ENCODE measurements around the gene CEBPZOS. TPM values are rescaled to one million over a fixed set of nuclear protein-coding genes. Genes with fewer than 3 reads are reported as not detected.

The CEBPZOS gene
- total and polyA plus RNA-seq, 2 of the 4 experiments (the other 2 are of a cell fraction): 16.8 to 31.5 TPM

DNA sequence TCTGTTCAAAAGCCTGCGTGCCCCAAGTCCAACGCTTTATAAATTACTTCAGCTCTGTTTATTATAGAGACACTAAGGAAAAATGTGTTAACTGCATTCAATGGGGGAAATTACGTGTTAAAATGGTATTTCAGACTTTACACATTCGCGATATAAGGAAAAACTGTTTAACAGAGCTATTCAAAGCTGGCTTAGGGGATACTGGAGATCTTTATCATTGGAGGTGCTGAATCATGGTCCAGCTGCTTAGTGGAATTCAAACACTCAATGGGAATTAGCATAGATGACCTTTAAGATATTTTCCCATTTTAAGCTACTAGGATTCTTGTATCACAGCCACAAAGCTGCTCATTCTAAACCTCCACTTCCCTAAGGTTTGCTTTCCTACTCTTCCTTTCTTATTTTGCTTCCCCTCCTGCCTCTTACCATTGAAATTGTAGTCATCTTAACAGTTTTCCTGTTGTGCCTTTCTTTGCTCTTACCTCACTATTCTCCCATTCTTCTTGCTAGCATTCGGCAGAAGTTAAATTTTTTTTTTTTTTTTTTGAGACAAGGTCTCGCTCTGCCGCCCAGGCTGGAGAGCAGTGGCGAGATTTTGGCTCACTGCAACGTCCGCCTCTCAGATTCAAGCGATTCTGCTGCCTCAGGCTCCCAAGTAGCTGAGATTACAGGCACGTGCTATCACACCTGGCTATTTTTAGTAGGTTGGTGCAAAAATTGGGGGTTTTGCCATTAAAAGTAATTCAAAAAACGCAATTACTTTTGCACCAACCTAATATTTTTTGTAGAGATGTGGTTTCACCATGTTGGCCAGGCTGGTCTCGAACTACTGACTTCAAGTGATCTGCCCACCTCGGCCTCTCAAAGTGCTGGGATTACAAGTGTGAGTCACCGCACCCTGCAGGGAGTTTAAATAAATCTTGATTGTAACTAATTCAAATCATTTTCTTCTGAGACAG lies 14.3 kb upstream of the CEBPZOS start:
- H2BK15ac ChIP-seq (ENCODE audit: low read depth, low read length): no peak overlapping the region
- no peak overlapping the region for H2BK20ac ChIP-seq (ENCODE audit: low read depth, low read length)
- no peak overlapping the region for H3K56ac ChIP-seq (ENCODE audit: extremely low read depth, insufficient read depth, low read length)
- H3K79me1 ChIP-seq (ENCODE audit: low read depth in 1 of 2, low read length in 2 of 2): no peaks in the 10 kb centered on the region
- H3K4me2 ChIP-seq (ENCODE audit: low read depth, low read length): peak overlapping the region; percentile 64; the same call in 1 of the 2 replicates
- no peak overlapping the region for H2AFZ ChIP-seq (replicated peaks; ENCODE audit: low read length, poor library complexity)
- no TSS peak for BruUV-seq (replicated peaks)
- H3K4ac ChIP-seq (ENCODE audit: low read depth, low read length): no peak overlapping the region
- peak overlapping the region; percentile 74 for H2BK5ac ChIP-seq (ENCODE audit: low read depth, low read length, poor library complexity, severe bottlenecking)
- ATAC-seq (ENCODE audit: low read depth) (peak; percentile 90), DNase-seq (peak; percentile 66)
- CTCF ChIA-PET: interaction anchor here (1.2 kb wide), 1 partner anchor 13 kb away, joined by 5 read pairs; no protein-coding TSS in a partner anchor
- dilution Hi-C loops (cut with HindIII; ENCODE audit: low sequenced_read_pairs, unreplicated experiment): no loop called here
- no peak overlapping the region for H2AK9ac ChIP-seq (replicated peaks; ENCODE audit: low read depth, low read length, poor library complexity)
- intact Hi-C loops (cut with micrococcal nuclease): no loop called here
- no peaks in the 10 kb centered on the region; the same call in 1 of the 2 replicates for H3K27me3 ChIP-seq (ENCODE audit: control insufficient read depth, insufficient read depth, low read length)
- no peak overlapping the region for H2BK120ac ChIP-seq (ENCODE audit: low read depth, low read length)
- TF ChIP-seq MXI1 (IDR thresholded peaks at IDR 0.05; ENCODE audit: borderline replicate concordance, low read depth, low read length) (no peak), RFX5 (IDR thresholded peaks at IDR 0.05; ENCODE audit: low read depth, low read length) (no peak), FOS (IDR thresholded peaks at IDR 0.05; ENCODE audit: low read depth, low read length) (no peak), POLR2A (IDR thresholded peaks at IDR 0.05; ENCODE audit: low read depth, low read length) (no peak), NFE2L2 (IDR thresholded peaks at IDR 0.05; ENCODE audit: low read depth, low read length) (peak; percentile 67; the same call in 1 of the 2 replicates), BHLHE40 (IDR thresholded peaks at IDR 0.05; ENCODE audit: low read depth, low read length) (no peak), SMC3 (IDR thresholded peaks at IDR 0.05; ENCODE audit: low read depth, low read length) (no peak)
- POLR2A ChIA-PET (ENCODE audit: unreplicated experiment): interaction anchor here (0.7 kb wide), 1 partner anchor 138 kb away, joined by 10 read pairs; no protein-coding TSS in a partner anchor
- no peaks in the 10 kb centered on the region for H3K9me3 ChIP-seq (ENCODE audit: control insufficient read depth, insufficient read depth, low read length)
- no peak overlapping the region for H2AK5ac ChIP-seq (ENCODE audit: low read depth, low read length)
- in situ Hi-C loops (cut with MboI; ENCODE audit: low sequenced_read_pairs): no loop called here
- H4K91ac ChIP-seq (ENCODE audit: insufficient read depth, low read depth, low read length): no peak overlapping the region
- H3K36me3 ChIP-seq (ENCODE audit: control insufficient read depth, insufficient read depth, low read length): no peaks in the 10 kb centered on the region
- no CpG with 5 or more reads among the region's 17 CpGs for WGBS, 2 experiments (ENCODE audit: extremely low coverage in 2 of 2, insufficient read length in 1 of 2)
- H3K4me1 ChIP-seq (ENCODE audit: control insufficient read depth, insufficient read depth, low read length): peaks cover 3% of the 10 kb centered on the region
- no peaks in the 10 kb centered on the region for H3K9me1 ChIP-seq (ENCODE audit: insufficient read depth, low read length)
- no peak overlapping the region for H3K4me3 ChIP-seq (ENCODE audit: insufficient read depth, low read depth, low read length)
- H3K14ac ChIP-seq (replicated peaks; ENCODE audit: low read depth, low read length): no peak overlapping the region; the same call in 1 of the 2 replicates
- H4K20me1 ChIP-seq (ENCODE audit: insufficient read depth, low read length): no peaks in the 10 kb centered on the region
- no peak overlapping the region for H3K23ac ChIP-seq (ENCODE audit: low read depth, low read length)
- no peak overlapping the region for H4K8ac ChIP-seq (ENCODE audit: low read depth in 2 of 2, low read length in 2 of 2)
- H4K5ac ChIP-seq (ENCODE audit: low read depth, low read length): peak overlapping the region; percentile 80; the same call in 1 of the 2 replicates
- H3K9ac ChIP-seq (ENCODE audit: low read depth, low read length): no peak overlapping the region
- peak overlapping the region; percentile 80; the same call in 1 of the 2 replicates for H3K27ac ChIP-seq (ENCODE audit: insufficient read depth, low read length)
- H3K18ac ChIP-seq (ENCODE audit: low read depth, low read length): peak overlapping the region; percentile 1; the same call in 1 of the 2 replicates
